Astrocyte of the cerebellum (primary cell): ENCODE measurements around the gene POLR1G.
A peak's percentile ranks its signal among the peaks of the same experiment; 100 is the strongest.

Experiments used
- DNase-seq: peaks from one replicate; pipeline ENCODE4 v3.0.0-alpha.2; 2011; ENCODE audit warnings: low read depth
- H3K4me3 ChIP-seq: 2 replicates; pipeline ENCODE4 v1.5.1; 2011; ENCODE audit warnings: mild to moderate bottlenecking, low read depth, low read length, moderate library complexity
- in situ Hi-C: cut with HindIII; loops from 2 replicates; pipeline ENCODE4 v1.10.0; 2017; ENCODE audit warnings: low sequenced_read_pairs
- TF ChIP-seq, protein P1 (sequence below): IDR thresholded peaks from 2 replicates; pipeline ENCODE4 v1.5.1; 2012; ENCODE audit warnings: low read length, low read depth, moderate library complexity, mild to moderate bottlenecking; ENCODE audit errors: missing control alignments

The POLR1G gene

DNA sequence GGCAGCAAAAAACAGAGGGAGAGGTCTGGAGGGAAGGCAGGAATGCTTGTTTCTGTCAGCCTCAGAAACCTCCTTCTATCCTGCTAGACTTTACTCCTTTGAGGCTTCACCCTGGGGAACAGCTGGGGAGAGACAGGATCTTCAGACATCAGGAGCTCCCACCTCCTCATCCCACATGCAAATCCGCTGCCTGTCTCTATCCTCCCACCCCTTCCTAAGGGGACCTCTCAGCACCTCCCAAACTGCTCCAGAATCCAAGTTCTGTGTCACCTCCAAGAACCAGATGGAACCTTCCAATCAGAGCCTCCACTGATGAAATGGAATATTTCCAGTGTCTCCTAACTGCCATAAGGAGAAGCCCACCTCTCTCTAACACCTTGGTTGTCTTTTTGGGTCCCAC lies 26.3 kb upstream of the POLR1G start:
- in situ Hi-C loops: no loop called here
- DNase-seq: no peak
- TF ChIP-seq, protein P1, sequence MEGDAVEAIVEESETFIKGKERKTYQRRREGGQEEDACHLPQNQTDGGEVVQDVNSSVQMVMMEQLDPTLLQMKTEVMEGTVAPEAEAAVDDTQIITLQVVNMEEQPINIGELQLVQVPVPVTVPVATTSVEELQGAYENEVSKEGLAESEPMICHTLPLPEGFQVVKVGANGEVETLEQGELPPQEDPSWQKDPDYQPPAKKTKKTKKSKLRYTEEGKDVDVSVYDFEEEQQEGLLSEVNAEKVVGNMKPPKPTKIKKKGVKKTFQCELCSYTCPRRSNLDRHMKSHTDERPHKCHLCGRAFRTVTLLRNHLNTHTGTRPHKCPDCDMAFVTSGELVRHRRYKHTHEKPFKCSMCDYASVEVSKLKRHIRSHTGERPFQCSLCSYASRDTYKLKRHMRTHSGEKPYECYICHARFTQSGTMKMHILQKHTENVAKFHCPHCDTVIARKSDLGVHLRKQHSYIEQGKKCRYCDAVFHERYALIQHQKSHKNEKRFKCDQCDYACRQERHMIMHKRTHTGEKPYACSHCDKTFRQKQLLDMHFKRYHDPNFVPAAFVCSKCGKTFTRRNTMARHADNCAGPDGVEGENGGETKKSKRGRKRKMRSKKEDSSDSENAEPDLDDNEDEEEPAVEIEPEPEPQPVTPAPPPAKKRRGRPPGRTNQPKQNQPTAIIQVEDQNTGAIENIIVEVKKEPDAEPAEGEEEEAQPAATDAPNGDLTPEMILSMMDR: no peak
- no peak overlapping the region for H3K4me3 ChIP-seq

DNA sequence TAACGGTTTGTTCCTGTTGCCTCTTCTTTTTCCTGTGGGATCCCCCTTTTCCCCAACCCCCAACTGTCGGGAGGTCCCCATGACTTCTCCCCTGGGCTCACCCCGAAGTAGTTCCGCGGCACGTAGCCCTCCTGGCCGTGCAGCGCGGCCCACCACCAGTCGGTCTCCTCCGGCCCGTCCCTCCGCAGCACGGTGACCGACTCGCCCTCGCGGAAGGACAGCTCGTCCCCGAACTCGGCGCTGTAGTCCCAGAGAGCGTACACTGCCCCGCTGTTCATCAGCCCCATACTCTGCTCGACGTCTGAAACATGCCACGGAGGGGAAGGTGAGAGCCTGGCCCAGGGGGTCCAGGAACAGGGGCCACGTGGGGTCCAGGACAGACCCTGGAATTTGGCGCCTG lies 24.0 kb upstream of the POLR1G start:
- TF ChIP-seq, protein P1: no peak
- in situ Hi-C loops: no loop called here
- no peak for DNase-seq

DNA sequence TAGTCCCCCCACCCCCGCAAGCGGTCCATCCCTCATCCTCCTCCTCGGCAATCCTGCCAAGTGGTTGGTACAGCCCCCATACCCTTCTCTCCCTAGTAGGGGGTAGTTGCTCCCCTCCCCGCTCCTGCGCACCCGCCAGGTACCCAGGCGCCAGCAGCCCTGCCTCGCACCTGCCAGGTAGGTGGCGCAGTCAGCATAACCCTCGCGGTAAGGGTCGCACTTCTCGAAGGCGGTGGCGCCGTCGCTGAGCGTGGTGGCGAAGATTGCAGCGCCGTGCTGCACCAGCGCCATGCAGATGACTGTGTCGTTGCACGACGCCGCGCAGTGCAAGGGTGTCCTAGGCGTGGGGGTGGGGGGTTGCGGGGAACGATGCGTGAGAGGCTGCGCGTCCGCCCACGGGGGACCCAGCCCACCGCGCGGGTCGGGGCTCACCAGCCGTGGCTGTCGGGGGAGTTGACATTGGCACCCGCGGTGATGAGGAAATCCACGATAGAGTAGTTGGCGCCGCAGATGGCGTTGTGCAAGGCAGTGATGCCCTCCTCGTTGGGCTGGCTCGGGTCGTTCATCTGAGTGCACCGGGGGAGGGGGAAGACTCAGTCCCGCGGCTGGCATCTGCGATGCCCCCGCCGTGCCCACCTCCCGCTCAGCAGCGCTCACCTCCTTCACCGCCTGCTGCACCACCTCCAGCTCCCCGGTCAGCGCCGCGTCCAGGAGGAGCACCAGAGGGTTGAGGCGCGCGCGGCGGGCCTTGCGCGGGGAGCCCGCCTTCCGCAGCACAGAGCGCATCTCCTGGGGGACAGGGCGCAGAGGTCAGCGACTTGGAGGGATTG lies 20.8 kb upstream of the POLR1G start:
- H3K4me3 ChIP-seq: peak overlapping the region; percentile 10
- in situ Hi-C loops: no loop called here
- DNase-seq: no peak
- TF ChIP-seq, protein P1: no peak

More for the DNA sequence above, 24.0 kb upstream of the POLR1G start:
- no peak overlapping the region for H3K4me3 ChIP-seq

- TF ChIP-seq, protein P1: no peak
- no peak overlapping the region for H3K4me3 ChIP-seq
- DNase-seq: no peak
- in situ Hi-C loops: no loop called here
Measured at GRCh38 chr19:45391346-45391745, 15.1 kb upstream of the POLR1G start.

DNA sequence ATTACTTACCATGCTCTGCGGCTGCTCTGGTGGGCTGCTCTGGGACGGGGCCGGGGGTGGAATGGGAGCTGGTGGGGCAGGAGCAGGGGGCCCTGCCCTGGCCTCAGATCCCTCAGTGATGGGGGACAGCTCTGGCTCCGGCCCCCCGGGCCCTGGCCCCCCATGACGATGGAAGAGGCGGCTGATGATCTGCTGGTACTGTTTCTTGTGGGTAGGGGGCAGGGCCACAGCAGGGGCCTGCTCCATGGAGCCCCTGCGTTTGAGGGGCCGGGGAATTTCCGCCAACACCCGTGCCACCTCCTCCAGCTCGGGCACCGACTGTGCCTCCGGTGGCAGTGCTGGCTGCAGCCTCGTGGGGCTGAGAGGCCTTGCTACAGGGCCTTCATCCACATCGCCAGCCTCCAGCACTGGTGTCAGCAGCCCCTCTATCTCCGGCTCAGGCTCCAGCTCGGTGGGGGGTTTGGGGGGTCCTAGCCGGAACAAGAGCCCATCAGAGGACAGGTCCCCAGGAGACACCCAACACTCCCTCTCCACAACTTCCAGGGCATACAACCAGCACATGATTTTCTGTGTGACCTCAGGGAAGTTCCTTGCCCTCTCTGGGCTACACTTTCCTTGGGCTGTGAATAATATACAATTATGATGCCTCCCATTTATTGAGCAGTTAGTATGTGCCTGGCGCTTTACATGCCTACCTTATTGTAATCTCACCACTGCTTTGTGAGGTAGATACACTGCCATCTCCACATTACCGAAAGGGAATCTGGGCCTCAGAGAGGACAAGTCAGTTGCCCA lies 14.4 kb upstream of the POLR1G start:
- in situ Hi-C loops: no loop called here
- TF ChIP-seq, protein P1: no peak

DNA sequence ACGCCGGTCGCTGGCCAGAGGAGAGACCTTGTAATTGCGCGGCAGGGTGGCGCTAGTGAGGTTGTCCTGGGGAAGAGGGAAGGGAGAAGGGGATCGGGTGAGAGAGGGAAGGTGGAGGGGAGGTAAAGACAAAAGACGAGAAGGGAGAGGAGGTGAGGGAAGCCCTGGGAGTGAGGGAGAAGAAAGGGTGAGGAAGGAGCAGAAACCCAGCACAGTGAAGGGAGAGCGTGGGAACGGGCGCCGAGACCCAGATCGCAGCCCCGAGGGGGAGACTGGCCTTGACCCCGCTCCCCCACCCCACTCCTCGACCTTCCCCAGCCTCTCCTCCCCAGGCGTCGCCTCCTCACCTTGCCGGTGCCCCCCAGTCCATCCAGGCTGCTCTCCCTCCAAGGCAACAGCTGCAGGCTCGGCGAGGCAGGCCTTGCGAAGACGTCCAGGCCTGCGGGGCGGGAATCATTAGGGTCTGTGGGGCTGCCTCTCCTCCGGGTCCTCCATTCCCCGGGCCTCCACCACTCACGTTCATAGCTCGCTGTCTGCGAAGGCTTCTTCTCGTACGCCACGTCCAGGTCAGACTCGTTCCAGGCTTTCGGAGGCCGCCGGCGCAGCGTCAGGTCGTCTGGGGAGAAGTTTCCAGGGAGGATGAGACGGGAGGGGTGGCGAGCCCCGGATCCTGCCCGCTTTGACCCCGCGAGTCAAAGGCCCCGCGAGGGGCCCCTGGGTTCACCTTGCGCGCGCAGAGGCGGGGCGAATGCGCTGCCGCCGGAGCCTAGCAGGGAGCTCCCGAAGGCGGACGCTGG lies 10.4 kb upstream of the POLR1G start:
- in situ Hi-C loops: no loop called here
- no peak for DNase-seq
- TF ChIP-seq, protein P1: peak; percentile 15
- H3K4me3 ChIP-seq: no peak overlapping the region

More for the DNA sequence above, 14.4 kb upstream of the POLR1G start:
- no peak overlapping the region for H3K4me3 ChIP-seq
- no peak for DNase-seq
